ENCODE results near the gene MALRD1.

Gene MALRD1

DNA sequence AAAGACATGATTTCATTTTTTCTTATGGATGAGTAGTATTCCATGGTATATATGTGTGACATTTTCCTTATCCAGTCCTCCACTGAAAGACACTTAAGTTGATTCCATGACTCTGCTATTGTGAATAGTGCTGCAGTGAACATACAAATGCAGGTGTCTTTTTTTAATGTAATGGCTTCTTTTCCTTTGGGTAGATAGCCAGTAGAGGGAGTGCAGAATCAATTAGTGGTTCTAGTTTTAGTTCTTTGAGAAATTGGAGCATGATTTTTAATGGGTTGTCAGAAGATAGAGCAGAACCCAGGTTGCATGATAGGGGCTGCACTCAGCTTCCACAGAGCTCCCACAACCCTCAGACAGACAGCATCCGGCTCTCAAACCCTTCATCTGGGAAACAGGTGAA, 614.7 kb downstream of the MALRD1 start:
- TF ChIP-seq CTCF (IDR thresholded peaks at IDR 0.05; ENCODE audit: low read depth, low read length): no peak
- no peak overlapping the region for H3K4me3 ChIP-seq (ENCODE audit: low read depth, low read length)
- no peak for DNase-seq (ENCODE audit: low read depth, low spot score)
- in situ Hi-C loops (cut with HindIII; ENCODE audit: low sequenced_read_pairs): no loop called here

DNA sequence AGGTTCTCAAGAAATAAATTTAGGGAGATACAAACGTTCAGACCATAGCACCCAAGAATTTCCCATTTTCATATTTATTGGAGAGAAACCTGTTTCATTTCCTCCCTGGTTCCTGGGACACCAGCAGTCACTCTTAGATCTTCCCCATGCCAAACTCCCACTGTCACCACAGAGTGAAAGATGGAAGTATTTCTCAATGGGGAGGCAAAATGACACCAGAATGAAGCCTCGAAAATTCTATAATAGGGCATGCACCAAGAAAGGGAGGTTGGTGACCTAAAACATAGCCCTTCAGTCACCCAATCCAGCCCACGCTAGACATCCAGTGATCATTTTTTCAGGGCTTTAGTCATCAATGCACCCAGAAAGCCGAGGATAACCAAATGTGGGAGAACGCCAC, 619.5 kb downstream of the MALRD1 start:
- H3K4me3 ChIP-seq (ENCODE audit: low read depth, low read length): no peak overlapping the region
- in situ Hi-C loops (cut with HindIII; ENCODE audit: low sequenced_read_pairs): no loop called here
- no peak for DNase-seq (ENCODE audit: low read depth, low spot score)
- TF ChIP-seq CTCF (IDR thresholded peaks at IDR 0.05; ENCODE audit: low read depth, low read length): no peak

- H3K4me3 ChIP-seq (ENCODE audit: low read depth, low read length): no peak overlapping the region
- no peak for DNase-seq (ENCODE audit: low read depth, low spot score)
- in situ Hi-C loops (cut with HindIII; ENCODE audit: low sequenced_read_pairs): no loop called here
- TF ChIP-seq CTCF (IDR thresholded peaks at IDR 0.05; ENCODE audit: low read depth, low read length): no peak
Measured at GRCh38 chr10:19676063-19676462, 627.5 kb downstream of the MALRD1 start.

DNA sequence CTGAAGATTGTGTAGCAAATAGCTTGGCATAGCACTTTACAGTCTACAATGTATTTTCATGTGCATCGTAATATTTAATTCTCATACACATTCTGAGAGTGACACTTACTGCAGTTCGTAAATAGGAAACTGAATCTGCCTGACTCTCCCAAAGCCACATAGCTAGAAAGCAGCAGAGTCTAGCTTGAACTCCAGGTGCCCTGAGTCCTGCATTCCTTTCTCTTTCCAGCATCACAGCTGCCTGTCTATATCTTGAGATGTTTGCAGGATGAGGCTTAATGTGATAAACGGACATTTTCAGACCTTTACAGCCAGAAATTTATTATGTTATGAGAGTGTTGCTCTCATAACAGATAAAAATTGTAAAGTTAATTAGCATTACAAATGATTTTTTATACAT, 634.8 kb downstream of the MALRD1 start:
- TF ChIP-seq CTCF (IDR thresholded peaks at IDR 0.05; ENCODE audit: low read depth, low read length): no peak
- in situ Hi-C loops (cut with HindIII; ENCODE audit: low sequenced_read_pairs): no loop called here
- no peak overlapping the region for H3K4me3 ChIP-seq (ENCODE audit: low read depth, low read length)
- DNase-seq (ENCODE audit: low read depth, low spot score): peak; percentile 32

DNA sequence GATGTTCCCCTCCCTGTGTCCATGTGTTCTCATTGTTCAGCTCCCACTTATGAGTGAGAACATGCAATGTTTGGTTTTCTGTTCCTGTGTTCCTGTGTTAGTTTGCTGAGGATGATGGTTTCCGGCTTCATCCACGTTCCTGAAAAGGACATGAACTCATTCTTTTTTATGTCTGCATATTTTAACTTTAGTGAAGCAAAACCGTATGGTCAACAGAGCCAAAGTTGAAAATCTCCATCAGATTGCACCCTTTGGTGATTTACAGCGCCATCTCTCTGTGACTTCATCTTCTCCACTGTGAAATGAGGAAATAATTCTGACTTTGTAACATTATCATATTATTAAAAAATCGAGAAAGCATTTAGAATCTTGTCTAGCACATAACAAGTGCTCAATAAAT, 635.4 kb downstream of the MALRD1 start:
- peak; percentile 37 for DNase-seq (ENCODE audit: low read depth, low spot score)
- peak; percentile 13 for TF ChIP-seq CTCF (IDR thresholded peaks at IDR 0.05; ENCODE audit: low read depth, low read length)
- in situ Hi-C loops (cut with HindIII; ENCODE audit: low sequenced_read_pairs): no loop called here
- no peak overlapping the region for H3K4me3 ChIP-seq (ENCODE audit: low read depth, low read length)

- no peak for DNase-seq (ENCODE audit: low read depth, low spot score)
- no peak overlapping the region for H3K4me3 ChIP-seq (ENCODE audit: low read depth, low read length)
- TF ChIP-seq CTCF (IDR thresholded peaks at IDR 0.05; ENCODE audit: low read depth, low read length): no peak
- in situ Hi-C loops (cut with HindIII; ENCODE audit: low sequenced_read_pairs): no loop called here
Measured at GRCh38 chr10:19688344-19688743, 639.7 kb downstream of the MALRD1 start.

DNA sequence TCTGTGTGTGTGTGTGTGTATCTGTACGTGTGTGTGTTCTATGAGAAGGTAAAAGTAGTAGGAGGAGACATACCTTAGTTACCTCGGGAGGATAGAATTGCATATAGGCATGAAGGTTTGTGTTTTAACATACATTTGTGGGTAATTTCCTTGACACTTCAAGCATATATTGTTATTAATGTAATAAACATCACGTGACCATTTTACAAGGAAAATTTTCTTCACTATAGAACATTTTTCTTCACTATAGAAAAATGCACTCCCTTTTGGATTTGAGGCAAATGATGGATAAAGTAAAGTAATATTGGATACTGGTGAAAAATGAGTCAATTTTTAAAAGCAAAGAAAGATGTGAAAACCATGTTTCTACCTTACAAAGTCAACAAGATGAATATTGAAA, 640.6 kb downstream of the MALRD1 start:
- in situ Hi-C loops (cut with HindIII; ENCODE audit: low sequenced_read_pairs): no loop called here
- DNase-seq (ENCODE audit: low read depth, low spot score): no peak
- no peak for TF ChIP-seq CTCF (IDR thresholded peaks at IDR 0.05; ENCODE audit: low read depth, low read length)
- H3K4me3 ChIP-seq (ENCODE audit: low read depth, low read length): no peak overlapping the region

Data from astrocyte of the spinal cord (primary cell).